GM13976 (cell line): ENCODE results near the gene NXNL2.

ENCODE experiments used
- DNase-seq: peaks from one replicate; pipeline ENCODE4 v3.0.0; 2012; ENCODE audit warnings: low spot score
- in situ Hi-C: fragments of 300-500 bp; cut with MboI; formaldehyde crosslinking; loops from one replicate; pipeline ENCODE4 v1.12.0; 2022; ENCODE audit warnings: low sequenced_read_pairs, mixed read lengths, inconsistent platforms; ENCODE audit not compliant: unreplicated experiment
- TF ChIP-seq, protein P1 (sequence below): IDR thresholded peaks from 2 replicates; pipeline ENCODE4 v1.5.1; 2012; ENCODE audit warnings: borderline replicate concordance, mild to moderate bottlenecking; ENCODE audit not compliant: insufficient read depth; ENCODE audit errors: extremely low read depth, missing control alignments, control extremely low read depth

NXNL2 gene

DNA sequence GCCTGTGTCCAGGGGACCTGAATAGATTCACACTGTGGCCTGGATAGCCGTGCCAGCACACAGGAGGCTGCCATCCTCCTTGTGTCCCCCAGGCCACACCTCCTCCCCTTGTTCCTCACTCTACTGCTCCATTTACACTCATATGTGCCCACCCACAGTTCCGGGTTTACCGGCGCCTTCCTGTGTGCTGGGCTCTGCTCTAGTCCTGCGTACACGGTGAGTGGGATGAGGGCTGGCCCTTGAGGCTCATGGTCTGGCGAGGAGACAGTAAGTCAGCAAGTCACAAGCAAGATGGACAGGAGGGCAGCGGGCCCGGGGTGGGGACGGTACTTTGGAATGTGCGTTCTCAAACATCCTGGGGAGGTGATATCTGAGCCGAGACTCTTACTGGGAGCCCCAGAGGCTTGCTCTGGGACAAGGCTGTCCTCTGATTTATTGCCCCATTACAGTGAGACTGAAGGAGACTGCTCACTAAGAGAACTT is 32.4 kb upstream of the NXNL2 start:
- DNase-seq: no peak
- in situ Hi-C loops: no loop called here
- TF ChIP-seq, protein P1, sequence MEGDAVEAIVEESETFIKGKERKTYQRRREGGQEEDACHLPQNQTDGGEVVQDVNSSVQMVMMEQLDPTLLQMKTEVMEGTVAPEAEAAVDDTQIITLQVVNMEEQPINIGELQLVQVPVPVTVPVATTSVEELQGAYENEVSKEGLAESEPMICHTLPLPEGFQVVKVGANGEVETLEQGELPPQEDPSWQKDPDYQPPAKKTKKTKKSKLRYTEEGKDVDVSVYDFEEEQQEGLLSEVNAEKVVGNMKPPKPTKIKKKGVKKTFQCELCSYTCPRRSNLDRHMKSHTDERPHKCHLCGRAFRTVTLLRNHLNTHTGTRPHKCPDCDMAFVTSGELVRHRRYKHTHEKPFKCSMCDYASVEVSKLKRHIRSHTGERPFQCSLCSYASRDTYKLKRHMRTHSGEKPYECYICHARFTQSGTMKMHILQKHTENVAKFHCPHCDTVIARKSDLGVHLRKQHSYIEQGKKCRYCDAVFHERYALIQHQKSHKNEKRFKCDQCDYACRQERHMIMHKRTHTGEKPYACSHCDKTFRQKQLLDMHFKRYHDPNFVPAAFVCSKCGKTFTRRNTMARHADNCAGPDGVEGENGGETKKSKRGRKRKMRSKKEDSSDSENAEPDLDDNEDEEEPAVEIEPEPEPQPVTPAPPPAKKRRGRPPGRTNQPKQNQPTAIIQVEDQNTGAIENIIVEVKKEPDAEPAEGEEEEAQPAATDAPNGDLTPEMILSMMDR: no peak

DNA sequence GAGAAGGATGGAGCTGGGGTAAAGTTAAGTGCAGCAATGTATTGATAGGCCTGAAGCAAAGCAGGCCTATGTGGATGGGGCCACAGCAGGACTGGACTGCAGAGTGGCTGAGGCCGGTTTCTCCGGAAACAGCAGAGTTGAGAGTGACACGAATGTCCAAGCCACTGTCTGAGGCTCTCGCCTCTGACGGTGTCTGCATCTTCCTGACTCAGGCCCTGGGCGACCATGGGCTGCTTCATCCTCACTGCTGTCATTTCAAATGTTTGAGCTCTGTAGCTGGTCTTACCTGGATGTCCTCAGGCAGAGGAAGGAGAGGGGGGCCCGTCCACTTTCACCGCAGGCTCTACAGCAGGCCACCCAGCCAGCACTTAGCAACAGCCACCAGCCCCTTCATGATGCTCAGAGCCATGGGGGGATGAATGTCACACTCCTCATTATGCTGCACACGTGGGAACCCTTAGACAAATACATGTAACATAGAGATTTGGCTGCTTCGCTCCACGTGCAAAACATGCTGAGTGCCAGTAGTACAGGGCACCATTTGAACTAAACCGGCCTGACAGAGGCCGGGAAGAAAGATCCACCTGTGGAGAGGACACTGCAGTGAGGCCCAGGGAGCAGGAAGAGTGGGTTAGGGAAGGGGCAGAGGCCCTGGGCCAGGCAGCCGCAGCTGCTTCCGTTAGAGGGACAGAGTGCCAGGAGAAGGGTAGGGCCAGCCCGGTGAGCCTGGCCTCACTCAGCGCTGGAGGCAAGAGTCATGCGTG is 31.7 kb upstream of the NXNL2 start:
- TF ChIP-seq, protein P1: no peak
- in situ Hi-C loops: no loop called here

DNA sequence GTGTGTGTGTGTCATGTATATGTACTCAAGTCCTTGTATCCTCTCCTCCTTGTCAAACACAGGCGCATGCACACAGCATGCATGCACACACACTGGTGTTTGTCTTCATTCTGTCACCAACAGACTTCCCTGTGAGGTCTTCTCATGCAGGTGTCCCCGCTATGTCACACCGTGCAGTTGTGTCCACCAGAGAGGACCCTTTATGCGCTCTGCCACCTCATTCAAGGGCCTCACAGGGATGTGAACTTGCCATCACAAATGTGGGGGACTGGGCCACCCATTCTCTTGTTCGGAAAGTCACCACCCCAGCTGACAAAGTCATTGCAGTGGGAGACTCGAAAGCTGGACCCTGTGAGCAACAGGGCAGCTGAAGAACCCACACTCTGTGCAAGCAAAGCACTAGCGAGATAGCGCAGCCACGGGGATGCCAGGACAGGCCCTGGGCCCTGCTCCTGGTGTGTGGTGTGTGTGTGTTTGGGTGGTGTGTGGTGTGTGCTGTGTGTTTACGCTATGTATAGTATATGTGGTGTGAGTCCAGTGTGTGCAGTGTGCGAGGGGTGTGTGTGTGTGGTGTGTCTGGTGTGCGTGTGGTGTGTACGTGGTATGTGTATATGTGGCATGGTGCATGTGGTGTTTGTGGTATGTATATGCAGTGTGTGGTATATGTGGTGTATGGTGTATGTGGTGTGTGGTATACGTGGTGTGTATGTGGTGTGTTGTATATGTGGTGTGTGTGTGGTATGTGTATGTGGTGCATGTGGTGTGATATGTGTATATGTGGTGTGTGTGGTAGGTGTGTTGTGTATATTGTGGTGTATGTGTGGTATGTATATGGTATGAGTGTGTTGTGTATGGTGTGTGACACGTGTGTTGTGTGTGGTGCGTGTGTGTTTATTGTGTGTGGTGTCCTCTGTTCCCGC is 30.9 kb upstream of the NXNL2 start:
- TF ChIP-seq, protein P1: no peak
- in situ Hi-C loops: no loop called here
- no peak for DNase-seq

More for the DNA sequence above, 31.7 kb upstream of the NXNL2 start:
- DNase-seq: no peak

DNA sequence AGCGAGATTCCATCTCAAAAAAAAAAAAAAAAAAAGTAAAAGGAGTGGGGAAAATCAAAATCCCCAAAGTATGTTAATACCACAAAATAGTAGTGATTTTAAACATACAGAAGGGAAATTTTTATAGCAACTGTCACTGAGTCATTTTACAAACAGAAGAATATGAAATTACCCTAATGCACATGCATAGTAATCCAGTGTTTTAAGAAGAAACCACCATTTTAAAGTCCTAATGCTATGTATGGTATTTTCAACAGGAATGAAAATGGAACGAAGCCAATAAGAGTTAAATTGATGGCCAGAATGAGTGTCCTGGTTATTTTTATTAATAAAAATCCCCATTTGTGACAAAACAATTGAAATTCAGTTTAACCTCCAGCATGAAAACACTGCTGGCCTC is 26.7 kb upstream of the NXNL2 start:
- in situ Hi-C loops: no loop called here
- no peak for DNase-seq
- TF ChIP-seq, protein P1: no peak

DNA sequence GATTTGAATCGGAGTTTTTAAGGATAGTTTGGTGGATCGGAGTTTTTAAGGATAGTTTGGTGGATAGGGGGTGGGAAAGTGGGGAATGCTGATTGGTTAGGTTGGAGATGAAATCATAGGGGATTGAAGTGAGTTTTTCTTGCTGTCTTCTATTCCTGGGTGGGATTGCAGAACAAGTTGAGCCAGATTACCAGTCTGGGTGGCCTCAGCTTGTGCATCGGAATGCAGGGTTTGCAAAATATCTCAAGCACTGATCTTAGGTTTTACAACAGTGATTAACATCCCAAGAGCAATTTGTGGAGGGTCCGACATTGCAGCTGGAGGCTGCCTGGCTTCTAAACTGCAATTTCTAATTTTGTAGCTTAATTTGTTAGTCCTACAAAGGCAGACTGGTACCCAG is 23.1 kb upstream of the NXNL2 start:
- in situ Hi-C loops: no loop called here
- DNase-seq: no peak
- TF ChIP-seq, protein P1: no peak

DNA sequence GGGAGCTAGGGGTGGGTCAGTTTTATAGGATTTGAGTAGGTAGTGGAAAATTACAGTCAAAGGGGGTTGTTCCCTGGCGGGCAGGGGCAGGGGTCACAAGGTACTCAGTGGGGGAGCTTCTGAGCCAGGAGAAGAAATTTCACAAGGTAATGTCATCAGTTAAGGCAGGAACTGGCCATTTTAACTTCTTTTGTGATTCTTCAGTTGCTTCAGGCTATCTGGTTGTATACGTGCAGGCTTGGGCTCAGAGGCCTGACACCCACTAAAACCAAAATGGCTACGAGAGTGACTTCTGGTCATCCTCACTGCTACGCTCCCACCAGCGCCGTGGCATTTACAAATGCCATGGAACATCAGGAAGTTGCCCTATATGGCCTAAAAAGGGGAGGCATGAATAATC is 20.7 kb upstream of the NXNL2 start:
- DNase-seq: no peak
- in situ Hi-C loops: no loop called here
- TF ChIP-seq, protein P1: no peak
